Choroid plexus epithelial cell (primary cell): ENCODE results near the gene ST3GAL3.

Source experiments
- DNase-seq: peaks from one replicate; pipeline ENCODE4 v3.0.0-alpha.2; 2010; ENCODE audit warnings: low read depth
- H3K4me3 ChIP-seq: 2 replicates; pipeline ENCODE4 v1.5.1; 2011; ENCODE audit warnings: low read depth, mild to moderate bottlenecking, control low read depth, low read length, moderate library complexity
- CTCF ChIP-seq: conservative IDR thresholded peaks from 2 replicates; pipeline ENCODE4 v1.5.1; 2011; ENCODE audit warnings: low read depth, mild to moderate bottlenecking, control low read depth, inconsistent platforms, low read length, moderate library complexity

Gene ST3GAL3

DNA sequence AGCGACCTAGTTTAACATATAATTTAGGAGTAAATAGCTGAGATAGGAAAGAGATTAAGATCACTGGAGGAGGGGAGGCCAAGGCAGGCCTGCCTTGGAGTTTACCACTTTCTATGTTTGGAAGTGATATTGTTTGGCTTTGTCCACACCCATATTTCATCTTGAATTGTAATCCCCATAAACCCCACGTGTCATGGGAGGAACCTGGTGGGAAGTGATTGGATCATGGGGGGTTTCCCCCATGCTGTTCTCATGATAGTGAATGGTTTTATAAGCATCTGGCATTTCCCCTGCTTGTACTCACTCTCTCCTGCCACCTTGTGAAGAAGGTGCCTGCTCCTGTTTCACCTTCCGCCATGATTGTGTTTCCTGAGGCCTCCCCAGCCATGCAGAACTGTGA, 168.0 kb downstream of the ST3GAL3 start:
- TF ChIP-seq CTCF, result no peak
- DNase-seq, result no peak

DNA sequence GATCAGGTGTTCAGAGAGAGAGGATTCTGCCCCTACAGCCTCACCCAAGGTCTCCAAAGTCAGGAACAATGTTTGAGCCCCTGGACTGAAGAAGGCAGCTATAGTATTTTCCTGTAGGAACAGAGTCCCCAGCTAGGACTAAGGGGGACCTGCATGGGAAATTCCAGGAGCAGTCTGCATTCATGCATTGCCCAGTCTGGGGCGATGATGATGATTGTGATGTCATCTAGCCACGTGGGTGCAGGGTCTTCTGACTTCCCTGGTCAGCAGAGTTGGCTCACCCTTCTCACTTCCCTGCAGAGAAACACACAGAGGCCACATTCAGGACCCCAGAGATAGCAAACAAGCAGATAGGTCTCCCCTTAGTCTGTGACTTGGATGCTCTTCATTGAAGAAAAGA, 169.8 kb downstream of the ST3GAL3 start:
- no peak for DNase-seq
- no peak overlapping the region for H3K4me3 ChIP-seq
- no peak for TF ChIP-seq CTCF

More for the DNA sequence above, 168.0 kb downstream of the ST3GAL3 start:
- no peak overlapping the region for H3K4me3 ChIP-seq

DNA sequence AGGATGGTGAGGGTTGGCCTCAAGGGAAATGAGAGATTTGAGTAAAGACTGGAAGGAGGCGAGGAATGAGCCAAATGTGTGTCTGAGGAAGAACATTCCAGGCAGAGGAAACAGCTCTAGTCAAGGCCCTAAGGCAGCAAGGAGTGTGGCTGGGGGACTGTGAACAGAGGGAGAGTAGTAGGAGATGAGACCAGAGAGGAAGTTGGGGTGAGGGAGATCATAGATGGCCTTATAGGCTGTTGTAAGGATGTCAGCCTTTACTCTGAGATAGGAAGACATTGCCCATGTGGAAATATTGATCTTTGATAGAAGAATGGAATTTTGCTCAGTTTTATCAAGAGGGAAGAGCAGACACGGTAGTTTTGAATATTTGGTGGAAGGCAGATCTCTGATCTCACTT, 171.1 kb downstream of the ST3GAL3 start:
- no peak for DNase-seq
- TF ChIP-seq CTCF, result no peak
- H3K4me3 ChIP-seq, result no peak overlapping the region

DNA sequence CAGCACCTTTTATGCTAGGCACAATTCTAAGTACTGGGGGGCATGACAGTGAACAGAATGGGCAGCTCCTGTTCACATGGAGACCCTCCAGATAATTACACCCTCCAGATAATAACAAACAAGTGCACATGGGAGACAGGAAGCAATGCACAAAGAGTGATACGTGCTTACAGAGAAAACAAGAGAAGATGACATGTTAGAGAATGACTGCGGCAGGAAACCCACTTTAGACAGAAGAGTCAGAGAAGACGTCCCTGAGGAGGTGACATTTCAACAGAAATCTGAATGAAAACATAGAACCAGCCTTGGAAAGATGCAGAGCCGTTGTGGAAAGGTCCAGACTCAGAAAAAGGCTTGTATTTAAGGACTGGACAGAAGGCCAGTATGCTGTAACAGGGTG, 171.5 kb downstream of the ST3GAL3 start:
- DNase-seq, result no peak
- no peak overlapping the region for H3K4me3 ChIP-seq
- TF ChIP-seq CTCF, result no peak

DNA sequence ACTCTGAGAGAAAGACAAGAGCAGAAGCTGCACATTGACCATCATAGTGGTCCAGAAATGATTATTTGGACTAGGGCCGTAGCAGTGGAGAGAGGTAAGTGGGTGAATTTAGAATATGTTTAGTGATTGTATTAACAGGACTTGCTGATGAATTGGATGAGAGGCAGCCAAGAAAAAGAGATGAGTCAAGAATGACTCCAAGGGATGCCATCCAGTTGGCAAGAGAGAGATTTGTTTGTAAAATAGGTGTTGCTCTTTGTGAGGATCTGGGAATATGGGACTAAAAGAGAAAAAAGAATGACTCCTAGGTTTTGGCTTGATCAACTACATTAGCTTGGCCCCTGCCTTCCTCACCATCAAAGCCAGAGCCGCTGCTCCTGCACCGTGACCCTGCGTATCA, 172.1 kb downstream of the ST3GAL3 start:
- no peak overlapping the region for H3K4me3 ChIP-seq
- DNase-seq, result no peak
- no peak for TF ChIP-seq CTCF

DNA sequence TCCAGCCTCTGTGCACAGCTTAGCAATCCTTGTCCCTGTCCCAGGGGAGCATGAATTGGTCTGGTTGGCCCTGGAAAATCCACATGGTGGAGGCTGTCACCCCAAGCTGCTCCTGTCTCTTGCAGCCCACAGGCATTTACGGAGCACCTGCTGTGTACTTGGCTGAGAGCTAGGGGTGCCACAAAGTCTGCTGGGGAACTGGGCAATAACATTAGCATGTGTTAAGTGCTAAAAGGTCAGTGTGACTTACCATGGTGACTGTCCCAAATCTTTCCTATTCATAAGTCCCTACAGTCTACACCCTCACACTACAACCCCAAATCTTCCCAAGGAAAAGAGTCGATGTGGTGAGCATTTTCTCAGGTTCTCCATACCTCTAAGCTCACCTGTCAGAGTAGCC, 172.7 kb downstream of the ST3GAL3 start:
- H3K4me3 ChIP-seq, result no peak overlapping the region
- TF ChIP-seq CTCF, result no peak
- no peak for DNase-seq

- no peak overlapping the region for H3K4me3 ChIP-seq
- DNase-seq, result no peak
- TF ChIP-seq CTCF, result no peak
Observed at GRCh38 chr1:43880604-43881003, 173.3 kb downstream of the ST3GAL3 start.
